GM03348 (cell line): ENCODE results near the gene DISC1.
"Not testable (repeated sequence)": the region's sequence is repeated elsewhere in the genome, so short reads cannot be mapped to it uniquely, and the experiment has no call there.

Experiments used
- DNase-seq: peaks from one replicate; pipeline ENCODE4 v3.0.0; 2012; ENCODE audit warnings: low spot score

The DISC1 gene

DNA sequence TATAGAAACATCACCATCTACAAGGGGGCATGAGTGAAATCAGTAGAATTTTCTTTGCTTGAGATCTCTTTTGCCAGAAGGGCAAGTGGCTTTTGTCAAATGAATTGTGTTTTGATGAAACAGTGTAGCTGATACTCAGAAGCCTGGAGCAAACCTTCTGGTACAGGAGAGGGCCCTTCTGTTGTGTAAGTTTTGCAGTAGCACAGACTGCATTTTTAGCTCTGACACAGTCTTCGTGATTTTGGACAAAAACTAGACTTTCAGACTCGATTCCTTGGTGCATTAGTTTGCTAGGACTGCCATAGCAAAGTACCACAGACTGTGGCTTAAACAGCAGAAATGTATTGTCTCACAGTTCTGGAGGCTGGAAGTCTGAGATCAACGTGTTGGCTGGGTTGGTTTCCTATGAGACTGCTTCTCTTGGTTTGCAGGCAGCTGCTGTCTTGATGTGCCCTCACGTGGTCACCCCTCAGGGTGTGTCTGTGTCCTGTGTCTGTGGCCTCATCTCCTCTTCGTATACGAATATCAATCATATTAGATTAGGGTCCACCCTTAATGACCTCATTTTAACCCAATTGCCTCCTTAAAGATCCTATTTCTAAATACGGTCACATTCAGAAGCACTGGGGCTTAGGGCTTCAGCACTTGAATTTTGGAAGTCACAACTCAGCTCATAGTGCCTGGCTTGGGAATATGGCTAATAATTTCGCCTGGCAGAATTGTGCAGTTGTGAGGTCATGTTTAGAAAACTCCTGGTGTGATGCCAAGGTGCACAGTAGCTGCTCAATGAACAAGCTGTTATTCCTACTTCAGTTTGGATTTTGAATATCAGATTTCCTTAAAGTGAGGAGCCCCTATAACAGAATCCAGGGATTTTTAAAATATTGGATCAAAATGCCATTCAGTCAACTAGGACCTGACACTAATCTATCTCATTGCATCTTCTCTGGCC lies 21.2 kb upstream of the DISC1 start:
- no peak for DNase-seq

DNA sequence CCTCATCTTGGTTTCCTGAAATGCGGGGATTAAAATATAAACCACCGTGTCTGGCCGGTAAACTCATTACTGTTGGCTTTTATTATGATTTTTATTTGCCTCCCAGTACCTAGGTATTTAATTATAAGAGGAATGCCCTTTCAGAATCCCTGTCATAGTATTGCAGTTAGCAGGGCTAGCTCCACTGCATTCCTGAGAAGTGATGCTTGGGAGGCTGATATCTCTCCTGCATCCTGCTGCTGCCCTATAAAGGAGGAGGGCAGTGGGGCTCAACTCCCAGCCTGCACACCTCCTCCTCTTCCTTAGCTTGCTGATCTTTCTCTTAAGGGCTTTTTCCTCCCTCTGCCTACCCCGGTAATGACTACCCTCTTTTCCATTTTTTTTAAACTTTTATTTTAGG lies 19.9 kb upstream of the DISC1 start:
- peak; percentile 34 for DNase-seq

DNA sequence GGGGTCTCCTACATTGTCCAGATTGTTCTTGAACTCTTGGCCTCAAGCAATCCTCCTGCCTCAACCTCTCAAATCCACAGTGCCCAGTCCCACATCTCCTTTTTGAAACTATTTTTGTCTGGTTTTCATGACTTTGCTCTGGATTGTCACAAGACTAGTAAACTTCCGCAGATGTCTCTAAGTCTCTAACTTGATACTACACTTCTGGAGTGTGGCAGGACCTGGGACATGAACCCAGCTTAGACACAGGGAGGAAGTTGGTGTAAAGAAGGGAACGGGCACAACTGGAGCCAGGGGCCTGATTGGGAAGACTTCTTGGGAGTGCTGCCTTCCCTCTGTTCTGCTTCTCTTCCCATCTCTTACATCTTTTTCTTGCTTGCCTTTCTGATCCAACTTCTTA lies 16.2 kb upstream of the DISC1 start:
- no peak for DNase-seq

DNA sequence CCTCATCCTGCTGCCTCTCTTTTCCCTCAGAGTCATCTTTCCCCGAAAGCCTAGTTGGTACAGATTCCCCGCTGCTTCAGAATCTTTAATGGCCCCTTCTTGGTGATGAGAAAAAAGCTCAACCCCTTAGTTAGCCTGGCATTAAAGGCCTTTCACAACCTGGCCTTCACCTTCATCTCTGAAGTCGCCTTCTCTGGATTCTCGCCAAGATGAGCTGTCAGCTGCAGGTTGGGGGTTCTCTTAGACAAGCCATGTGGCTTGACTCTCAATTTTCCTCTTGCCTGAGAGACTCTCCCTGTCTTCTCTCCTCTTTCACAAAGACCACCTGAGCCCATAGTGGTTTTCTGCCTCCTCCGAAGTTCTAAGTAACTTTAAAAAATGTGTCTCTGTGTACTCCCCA lies 15.5 kb upstream of the DISC1 start:
- no peak for DNase-seq

DNA sequence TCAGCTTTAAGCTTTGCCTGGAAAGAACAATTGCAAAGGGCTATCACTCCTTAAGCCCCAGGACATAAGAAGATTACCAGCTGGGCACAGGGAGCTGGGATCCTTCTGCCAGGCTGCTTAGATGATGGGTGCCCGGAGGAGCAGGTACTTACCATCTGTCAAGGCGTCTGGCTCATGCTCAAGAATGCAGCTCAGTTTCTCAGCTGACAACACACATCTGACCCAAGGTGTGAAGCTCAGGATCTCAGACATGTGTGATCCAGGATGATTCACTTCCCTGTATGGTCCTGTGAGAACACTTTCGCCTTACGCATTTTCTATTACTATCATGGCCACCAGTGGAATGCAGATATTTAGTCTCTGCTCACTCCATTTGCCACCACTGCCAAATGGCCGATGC lies 14.7 kb upstream of the DISC1 start:
- no peak for DNase-seq

DNA sequence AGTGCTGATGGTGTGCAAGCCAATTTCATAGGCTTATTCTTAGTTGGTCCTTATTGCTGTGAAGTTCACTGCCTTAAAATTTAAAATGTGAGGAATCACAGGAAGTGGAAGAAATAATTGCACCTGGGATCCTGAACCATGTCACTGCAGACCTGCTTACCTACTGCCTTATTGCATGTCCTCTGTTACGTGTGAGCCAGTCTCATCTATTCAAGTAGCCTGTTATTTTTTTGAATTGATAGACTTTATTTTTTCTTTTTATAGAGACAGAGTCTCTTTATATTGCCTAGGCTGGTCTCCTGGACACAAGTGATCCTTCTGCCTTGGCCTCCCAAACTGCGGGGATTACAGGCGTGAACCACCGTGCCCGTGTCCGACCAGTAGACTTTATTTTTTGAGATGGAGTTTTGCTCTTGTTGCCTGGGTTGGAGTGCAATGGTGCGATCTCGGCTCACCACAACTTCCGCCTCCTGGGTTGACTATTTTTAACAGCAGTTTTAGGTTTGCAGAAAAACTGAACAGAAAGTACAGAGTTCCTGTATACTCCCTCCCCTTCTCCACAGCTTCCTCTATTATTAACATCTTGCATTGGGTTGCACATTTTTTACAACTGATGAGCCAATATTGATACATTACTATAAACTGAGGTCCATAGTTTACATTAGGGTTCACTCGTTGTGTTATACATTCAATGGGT lies 14.0 kb upstream of the DISC1 start:
- no peak for DNase-seq

DNA sequence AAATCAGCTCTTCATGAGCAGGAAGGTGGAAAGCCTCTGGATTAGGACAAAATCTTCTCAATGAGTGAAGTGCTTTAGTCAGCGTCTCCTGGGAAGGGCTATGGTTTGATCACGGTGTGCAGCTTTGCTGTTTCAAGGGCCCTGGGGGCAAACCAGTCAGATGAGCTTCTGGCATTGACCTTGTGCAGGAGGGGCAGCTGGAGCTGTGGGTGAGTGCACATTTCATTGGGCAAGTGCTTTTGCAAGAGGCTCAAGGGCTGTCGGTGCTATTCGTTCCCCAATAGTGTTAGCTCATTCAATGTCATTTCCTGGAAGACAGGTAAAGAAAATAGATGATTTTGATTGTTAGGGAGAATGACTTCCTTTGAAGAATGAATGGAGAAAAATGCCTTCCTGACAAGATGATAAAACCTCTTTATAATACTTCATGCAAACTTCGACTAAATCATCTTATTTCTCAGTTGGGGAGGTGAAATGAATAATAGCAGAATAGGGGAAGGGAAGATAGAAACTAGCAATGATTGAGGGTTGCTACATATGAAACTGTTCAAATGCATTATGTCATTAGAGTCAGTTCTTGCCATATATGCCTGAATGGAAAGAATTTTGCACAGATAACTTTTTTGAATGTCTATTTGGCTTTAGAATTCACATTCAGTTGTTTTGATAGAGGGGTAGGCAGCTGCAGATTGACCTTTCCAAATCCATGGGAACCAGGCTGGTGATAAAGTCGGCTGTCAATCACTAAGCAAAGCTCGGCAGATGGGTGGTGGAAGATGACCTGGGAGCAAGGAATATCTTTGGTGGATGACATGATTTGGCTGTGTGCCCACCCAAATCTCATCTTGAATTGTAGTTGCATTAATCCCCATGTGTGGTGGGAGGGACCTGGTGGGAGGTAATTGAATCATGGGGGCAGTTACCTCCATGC lies 12.9 kb upstream of the DISC1 start:
- DNase-seq, result no peak

DNA sequence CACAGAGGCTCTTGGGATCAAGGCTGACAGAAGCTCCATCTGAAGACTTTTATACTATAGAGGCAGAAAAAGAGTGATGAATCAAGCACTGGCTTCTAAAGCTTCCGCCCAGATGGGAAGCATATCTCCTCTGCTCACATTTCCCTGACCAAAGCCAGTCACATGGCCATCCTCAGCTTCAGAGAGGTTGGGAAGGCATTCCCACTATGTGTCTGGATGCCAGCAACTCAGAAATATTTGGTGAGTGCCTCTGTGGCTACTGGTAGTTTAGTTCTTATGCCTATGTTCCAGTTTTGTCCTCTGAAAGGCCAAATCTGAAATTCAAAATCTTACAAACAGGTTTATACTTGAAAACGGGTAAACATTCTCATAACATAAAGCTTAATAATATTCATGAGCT lies 9.9 kb upstream of the DISC1 start:
- no peak for DNase-seq

DNA sequence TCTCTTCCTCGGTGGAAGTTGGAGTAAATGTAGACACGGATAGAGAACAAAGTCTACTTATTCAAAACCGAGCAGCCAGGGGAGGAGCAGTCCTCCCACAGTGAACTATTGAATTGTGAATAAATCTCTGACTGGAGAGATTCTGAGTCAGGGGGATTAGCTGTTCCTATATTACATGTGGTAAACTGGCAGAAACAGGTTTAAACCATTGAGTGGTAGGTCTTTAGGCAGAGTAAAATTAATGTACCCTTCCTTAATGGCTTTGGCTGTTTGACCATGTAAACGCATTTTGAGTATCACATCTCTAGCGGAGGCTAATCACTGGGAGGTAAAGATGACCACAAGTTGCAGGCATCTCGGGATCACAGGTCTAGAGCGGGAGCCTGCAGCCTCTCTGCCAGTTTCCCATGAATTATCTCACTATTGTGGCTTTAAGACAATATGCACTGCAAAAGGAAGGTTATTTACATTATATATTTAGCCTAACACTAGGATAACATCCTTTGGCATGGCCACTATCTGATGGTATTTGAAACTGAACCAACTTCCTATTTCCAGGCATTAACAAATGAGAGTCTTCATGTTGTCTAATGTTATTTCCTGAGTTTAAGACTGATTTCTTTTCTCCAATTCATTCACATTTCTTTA lies 7.9 kb upstream of the DISC1 start:
- no peak for DNase-seq

DNA sequence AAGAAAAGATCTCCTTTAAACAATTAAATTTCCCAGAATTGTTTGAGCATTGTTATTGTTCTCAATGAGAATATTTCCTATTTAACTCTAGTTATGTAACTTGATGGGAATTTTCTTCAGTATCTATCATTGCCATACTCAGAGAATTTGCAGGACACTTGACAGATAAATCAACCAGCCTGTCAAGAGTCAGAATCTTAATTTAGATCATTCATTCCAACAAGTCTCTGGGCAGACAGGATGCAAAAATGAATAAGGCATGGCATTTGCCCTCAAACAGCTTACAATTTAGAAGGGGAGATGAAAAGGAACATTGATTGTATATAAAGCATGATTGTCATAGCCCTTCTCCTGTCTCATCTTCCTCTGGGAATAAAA lies 7.3 kb upstream of the DISC1 start:
- no peak for DNase-seq

DNA sequence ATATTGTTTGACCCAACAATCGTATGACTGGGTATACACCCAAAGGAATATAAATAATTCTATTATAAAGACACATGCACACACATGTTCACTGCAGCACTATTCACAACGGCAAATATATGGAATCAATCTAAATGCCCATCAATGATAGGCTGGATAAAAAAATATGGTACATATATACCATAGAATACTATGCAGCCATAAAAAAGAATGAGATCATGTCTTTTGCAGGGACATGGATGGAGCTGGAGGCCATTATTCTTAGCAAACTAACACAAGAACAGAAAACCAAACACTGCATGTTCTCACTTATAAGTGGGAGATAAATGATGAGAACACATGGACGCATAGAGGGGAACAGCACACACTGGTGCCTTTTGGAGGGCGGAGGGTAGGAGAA lies 1.5 kb upstream of the DISC1 start:
- DNase-seq, result not testable (repeated sequence)

DNA sequence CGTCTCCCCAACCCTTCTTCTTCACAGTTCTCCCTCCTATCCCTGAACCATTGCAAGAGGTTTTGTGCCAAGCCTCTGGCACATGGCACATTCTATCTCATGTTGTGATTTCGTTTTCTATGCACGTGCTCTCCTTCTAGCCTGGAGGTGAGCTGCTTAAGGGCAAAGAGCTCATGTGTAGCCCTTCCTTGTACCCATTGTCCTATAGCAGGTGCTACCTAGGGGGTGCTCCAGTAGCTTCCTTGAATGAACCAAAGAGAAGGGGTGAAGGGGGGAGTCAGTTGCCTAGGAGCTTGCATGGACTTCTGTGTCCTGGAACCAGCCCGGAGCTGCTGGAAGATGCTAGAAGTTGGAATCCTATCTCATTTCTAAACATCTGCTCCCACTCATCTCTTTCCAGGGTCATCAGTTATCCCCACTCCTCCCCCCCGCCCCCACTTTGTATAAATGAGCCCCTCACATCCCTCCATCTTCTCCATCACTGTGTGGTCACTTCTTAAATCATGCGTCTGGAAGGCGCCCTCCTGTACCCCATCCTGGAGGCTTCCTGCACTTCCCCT lies 535 bp upstream of the DISC1 start:
- DNase-seq, result no peak

DNA sequence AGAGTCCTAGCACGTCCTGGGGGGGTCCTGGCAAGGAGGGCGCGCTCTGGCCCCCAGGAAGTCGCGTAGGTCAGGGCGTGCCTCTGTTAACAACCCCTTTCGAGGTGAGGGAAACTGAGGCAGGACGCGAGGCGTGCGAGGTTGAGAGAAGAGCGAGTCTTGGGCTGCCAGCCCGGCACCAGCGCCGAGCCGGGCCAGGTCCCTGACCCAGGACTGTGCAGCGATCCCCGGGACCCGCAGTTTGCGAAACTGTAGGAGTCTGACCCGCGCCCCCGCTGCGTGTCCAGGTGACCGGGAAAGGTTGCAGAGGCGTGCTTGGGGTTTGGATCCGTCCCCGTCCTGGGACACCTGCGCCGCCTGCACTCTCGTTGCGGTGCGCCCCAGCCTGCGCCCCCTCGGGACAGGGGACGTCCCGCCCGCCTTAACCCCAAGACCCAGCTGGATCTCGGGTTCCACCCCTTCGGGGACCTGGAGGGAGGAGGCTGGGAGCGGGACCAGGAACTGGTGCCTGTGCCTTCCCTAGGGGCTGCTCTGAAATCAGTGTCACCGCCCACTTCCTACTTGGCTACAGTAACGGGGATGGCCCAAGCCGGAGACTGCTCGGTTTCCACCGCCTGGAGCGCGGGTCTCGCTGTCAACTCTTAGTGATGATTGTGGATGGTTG lies 493 bp downstream of the DISC1 start:
- peak; percentile 64 for DNase-seq

DNA sequence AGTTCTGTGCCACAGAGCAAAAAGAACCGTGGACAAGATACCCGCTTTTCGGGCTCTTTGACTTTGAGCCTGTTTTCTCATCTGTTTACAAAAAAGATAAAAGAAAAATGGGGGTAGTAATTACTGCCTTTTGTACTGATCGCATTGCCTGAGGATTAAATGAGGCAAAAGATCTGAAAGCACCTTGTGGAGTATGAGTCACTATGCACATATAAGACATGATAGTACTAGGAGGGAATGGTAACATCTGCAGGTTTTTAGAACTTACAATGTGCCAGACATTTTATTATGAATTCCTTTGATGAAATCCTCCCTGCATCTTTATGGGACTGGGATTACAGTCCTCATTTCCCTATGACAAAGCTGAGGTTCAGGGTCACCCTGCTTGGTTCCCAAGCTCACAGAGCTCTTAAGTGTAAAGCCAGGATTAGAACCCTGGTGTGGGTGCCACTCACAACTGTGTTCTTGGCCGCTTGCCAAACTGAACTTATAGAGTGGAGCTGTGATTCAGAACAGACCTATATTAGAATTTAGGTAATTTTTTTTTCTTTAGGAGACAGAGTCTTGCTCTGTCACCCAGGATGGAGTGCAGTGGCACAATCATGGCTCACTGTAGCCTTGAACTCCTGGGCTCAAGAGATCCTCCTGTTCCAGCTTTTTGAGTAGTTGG lies 1.8 kb downstream of the DISC1 start:
- DNase-seq, result no peak

DNA sequence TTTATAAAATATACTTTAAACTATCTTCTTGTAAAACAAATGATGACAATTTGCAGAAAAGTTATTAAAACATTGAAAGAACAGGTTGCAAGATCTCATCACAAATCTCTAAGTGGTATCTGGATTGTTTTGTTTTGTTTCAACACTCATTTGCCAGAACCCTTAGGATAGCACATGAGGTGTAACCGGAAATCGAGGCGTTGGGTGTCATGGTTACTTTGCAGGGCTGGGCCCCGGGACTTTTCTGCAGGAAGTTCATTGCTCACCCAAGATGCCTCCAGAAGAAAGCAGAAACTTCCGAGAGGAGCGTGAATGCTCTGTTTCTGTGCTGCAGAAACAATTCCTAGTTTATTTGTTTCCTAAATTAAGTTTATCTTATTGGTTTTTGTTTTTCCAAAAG lies 2.5 kb downstream of the DISC1 start:
- no peak for DNase-seq

DNA sequence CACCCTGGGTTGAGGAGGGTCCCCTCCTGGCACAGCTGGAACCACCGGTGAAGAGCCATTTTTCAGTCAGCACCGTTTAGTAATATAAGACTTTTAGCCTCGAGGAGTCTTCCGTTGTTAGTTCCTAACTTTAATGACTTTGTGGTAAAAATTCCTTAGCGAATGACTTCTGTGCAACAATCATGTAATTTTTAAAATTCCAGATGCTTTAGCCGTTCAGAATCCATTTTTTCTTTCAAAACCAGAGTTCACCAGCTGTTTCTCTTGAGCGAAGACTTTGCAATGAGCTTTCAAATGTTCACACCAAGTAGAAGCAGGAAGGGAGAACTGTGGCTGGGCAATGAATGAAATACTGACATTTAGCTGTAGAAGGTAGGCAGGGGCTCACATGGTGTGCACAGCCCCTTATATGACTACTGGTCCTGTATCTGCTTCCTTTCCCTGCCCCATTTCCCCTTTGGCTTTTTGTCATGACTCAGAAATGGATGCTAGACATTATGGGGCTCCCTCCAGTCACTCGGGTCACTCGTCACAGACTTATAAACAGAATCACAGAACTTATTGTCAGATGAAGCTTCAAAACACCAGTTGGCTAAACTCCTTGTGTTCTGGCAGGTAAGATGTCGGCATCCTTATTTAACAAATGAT lies 4.1 kb downstream of the DISC1 start:
- DNase-seq, result peak; percentile 31

DNA sequence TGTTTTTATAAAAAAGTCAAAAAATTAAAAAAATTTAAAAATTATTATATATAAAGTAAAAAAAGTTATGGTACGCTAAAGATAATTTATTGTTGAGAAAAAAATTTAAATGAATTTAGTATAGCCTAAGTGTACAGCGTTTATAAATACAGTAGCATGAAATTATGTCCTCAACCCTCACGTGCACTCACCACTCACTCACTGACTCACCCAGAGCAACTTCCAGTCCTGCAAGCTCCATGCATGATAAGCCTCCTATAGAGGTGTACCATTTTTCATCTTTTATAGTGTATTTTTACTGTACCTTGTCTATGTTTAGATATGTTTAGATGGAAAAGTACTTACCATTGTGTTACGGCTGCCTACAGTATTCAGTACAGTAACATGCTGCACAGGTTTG lies 5.1 kb downstream of the DISC1 start:
- DNase-seq, result no peak

DNA sequence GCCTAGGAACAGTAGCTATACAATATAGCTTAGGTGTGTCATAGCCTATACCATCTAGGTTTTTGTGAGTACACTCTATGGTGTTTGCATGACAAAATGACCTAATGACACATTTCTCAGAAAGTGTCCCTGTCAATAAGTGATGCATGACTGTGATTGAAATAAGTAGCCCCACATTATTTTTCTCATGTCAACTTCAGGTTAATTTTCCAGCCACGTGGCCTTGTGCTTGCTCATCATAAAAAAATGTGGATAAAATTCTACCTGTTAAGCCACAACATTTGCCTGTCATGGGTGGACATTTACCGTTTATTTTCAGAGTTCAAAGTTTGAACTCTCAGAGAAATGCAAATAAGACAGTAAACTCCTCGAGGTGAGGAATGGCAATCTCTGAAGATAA lies 5.5 kb downstream of the DISC1 start:
- no peak for DNase-seq

DNA sequence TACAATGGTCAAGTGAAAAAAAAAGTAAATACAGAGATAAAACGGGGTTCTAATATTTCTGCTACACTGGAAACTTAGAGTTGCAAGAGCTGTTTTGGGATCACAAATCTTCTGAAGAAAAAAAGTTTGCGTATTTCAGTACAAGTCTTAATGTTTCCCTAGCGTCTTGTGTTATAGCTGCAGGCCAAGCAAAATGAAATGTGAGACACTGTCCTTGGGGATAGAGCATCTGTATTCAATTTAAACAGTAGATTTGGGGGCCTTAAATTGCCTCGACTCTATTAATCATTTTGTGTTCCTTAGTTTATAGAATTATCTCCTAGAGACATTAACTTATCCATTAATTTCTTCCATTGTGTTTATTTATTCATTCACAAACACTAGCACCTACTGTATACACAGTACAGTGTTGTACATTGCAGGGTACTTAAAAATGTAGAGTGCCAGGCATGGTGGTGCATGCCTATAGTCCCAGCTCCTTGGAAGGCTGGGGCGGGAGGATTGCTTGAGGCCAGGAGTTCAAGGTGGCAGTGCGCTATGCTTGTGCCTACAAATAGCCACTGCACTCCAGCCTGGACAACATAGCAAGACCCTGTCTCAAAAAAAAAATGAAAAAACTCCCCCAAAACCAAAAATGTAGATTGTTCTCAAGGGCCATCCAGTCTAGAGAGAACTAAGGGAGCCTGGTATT lies 7.9 kb downstream of the DISC1 start:
- no peak for DNase-seq
